Activated CD8-positive, alpha-beta T cell treated with anti-CD3 and anti-CD28 coated beads, Interleukin-2, amount 10 ng/mL, durations not matched to agents 7 days and 5 days (primary cell): ENCODE measurements around the gene LIMK1. TPM values are rescaled to one million over a fixed set of nuclear protein-coding genes. Genes with fewer than 3 reads are reported as not detected.
"Not testable (repeated sequence)": the region's sequence is repeated elsewhere in the genome, so short reads cannot be mapped to it uniquely, and the experiment has no call there.

Experiments used
- ATAC-seq: fragments of 150-1000 bp; cut with Tn5 transposase; one replicate; pipeline ENCODE4 v1.10.0; 2021; ENCODE audit warnings: moderate library complexity
- CTCF ChIA-PET: fragments of 350-600 bp; sonication (Branson Sonifier 250); formaldehyde crosslinking; loops from one replicate; lab custom pipeline; 2021; ENCODE audit warnings: antibody characterized with exemption; lab: Charles Lee
- POLR2A ChIA-PET: fragments of 350-600 bp; sonication (Branson Sonifier 250); formaldehyde crosslinking; loops from one replicate; lab custom pipeline; 2021; ENCODE audit warnings: antibody characterized with exemption; lab: Charles Lee
- DNase-seq: peaks from one replicate; pipeline ENCODE4 v3.0.0-alpha.2; 2020
- H3K27ac Mint-ChIP-seq: one replicate; pipeline ENCODE4 v1.8.0; 2021; ENCODE audit warnings: mild to moderate bottlenecking, mixed read lengths
- H3K27me3 Mint-ChIP-seq: one replicate; pipeline ENCODE4 v1.8.0; 2021; ENCODE audit warnings: low read depth, mixed read lengths
- H3K36me3 Mint-ChIP-seq: one replicate; pipeline ENCODE4 v1.8.0; 2021; ENCODE audit warnings: low read depth, mixed read lengths
- H3K4me1 Mint-ChIP-seq: one replicate; pipeline ENCODE4 v1.8.0; 2021; ENCODE audit warnings: low read depth, mixed read lengths
- H3K4me3 Mint-ChIP-seq: one replicate; pipeline ENCODE4 v1.8.0; 2021; ENCODE audit warnings: mild to moderate bottlenecking, mixed read lengths
- H3K9me3 Mint-ChIP-seq: one replicate; pipeline ENCODE4 v1.8.0; 2022; ENCODE audit warnings: mixed read lengths; ENCODE audit not compliant: insufficient read depth
- total RNA-seq, 2 experiments: library from RNA; stranded (reverse); gene quantifications; one replicate each; pipeline ENCODE4 v1.2.3, GENCODE V29; 2021

Gene LIMK1
- total RNA-seq, 2 experiments from 2014 or later: 33.5 to 37.6 TPM

GRCh38 chr7:74106846-74107245 is 23.2 kb downstream of the LIMK1 start:
- CTCF ChIA-PET: no interaction called here
- ATAC-seq (no peak), DNase-seq (no peak)
- POLR2A ChIA-PET: no interaction called here
- Mint-ChIP-seq H3K4me1 (no peaks in the 10 kb centered on the region), H3K36me3 (peaks cover 30% of the 10 kb centered on the region), H3K27me3 (no peaks in the 10 kb centered on the region), H3K4me3 (no peak overlapping the region), H3K9me3 (no peaks in the 10 kb centered on the region), H3K27ac (no peak overlapping the region)

- Mint-ChIP-seq H3K27ac (no peak overlapping the region), H3K36me3 (peaks cover 22% of the 10 kb centered on the region), H3K27me3 (no peaks in the 10 kb centered on the region), H3K4me3 (no peak overlapping the region), H3K9me3 (no peaks in the 10 kb centered on the region), H3K4me1 (no peaks in the 10 kb centered on the region)
- ATAC-seq (no peak), DNase-seq (no peak)
- ChIA-PET POLR2A (no interaction called here), CTCF (no interaction called here)
Measured at GRCh38 chr7:74115326-74115725, 31.7 kb downstream of the LIMK1 start.

GRCh38 chr7:74116356-74116755 is 32.8 kb downstream of the LIMK1 start:
- H3K27ac Mint-ChIP-seq: no peak overlapping the region
- no peaks in the 10 kb centered on the region for H3K27me3 Mint-ChIP-seq
- ATAC-seq: no peak
- no peak for DNase-seq
- no peaks in the 10 kb centered on the region for H3K4me1 Mint-ChIP-seq
- H3K9me3 Mint-ChIP-seq: no peaks in the 10 kb centered on the region
- POLR2A ChIA-PET: no interaction called here
- no peak overlapping the region for H3K4me3 Mint-ChIP-seq
- peaks cover 20% of the 10 kb centered on the region for H3K36me3 Mint-ChIP-seq
- CTCF ChIA-PET: no interaction called here

- no peak overlapping the region for H3K27ac Mint-ChIP-seq
Measured at GRCh38 chr7:74119831-74120230, 36.2 kb downstream of the LIMK1 start.

GRCh38 chr7:74121401-74122249 is 38.0 kb downstream of the LIMK1 start:
- Mint-ChIP-seq H3K27ac (no peak overlapping the region), H3K36me3 (peaks cover 19% of the 10 kb centered on the region), H3K4me3 (no peak overlapping the region), H3K4me1 (no peaks in the 10 kb centered on the region), H3K27me3 (no peaks in the 10 kb centered on the region), H3K9me3 (no peaks in the 10 kb centered on the region)
- POLR2A ChIA-PET: no interaction called here
- CTCF ChIA-PET: no interaction called here
- no peak for DNase-seq
- no peak for ATAC-seq

More at GRCh38 chr7:74119831-74120230, 36.2 kb downstream of the LIMK1 start:
- H3K4me1 Mint-ChIP-seq: no peaks in the 10 kb centered on the region
- ChIA-PET POLR2A (no interaction called here), CTCF (no interaction called here)
- ATAC-seq: no peak
- peaks cover 19% of the 10 kb centered on the region for H3K36me3 Mint-ChIP-seq
- no peak for DNase-seq
- H3K4me3 Mint-ChIP-seq: no peak overlapping the region
- H3K9me3 Mint-ChIP-seq: no peaks in the 10 kb centered on the region
- H3K27me3 Mint-ChIP-seq: no peaks in the 10 kb centered on the region

- H3K36me3 Mint-ChIP-seq: peaks cover 16% of the 10 kb centered on the region
- H3K27ac Mint-ChIP-seq, H3K4me1 Mint-ChIP-seq, H3K9me3 Mint-ChIP-seq, ATAC-seq, CTCF ChIA-PET, DNase-seq, H3K4me3 Mint-ChIP-seq, H3K27me3 Mint-ChIP-seq, POLR2A ChIA-PET: not testable (repeated sequence)
Measured at GRCh38 chr7:74123892-74124291, 40.3 kb downstream of the LIMK1 start.

GRCh38 chr7:74126220-74126880 is 42.7 kb downstream of the LIMK1 start:
- ATAC-seq: no peak
- no peaks in the 10 kb centered on the region for H3K4me1 Mint-ChIP-seq

GRCh38 chr7:74129887-74130286 is 46.3 kb downstream of the LIMK1 start:
- Mint-ChIP-seq H3K36me3 (no peaks in the 10 kb centered on the region), H3K9me3 (no peaks in the 10 kb centered on the region), H3K4me1 (peaks cover 5% of the 10 kb centered on the region), H3K4me3 (no peak overlapping the region), H3K27me3 (no peaks in the 10 kb centered on the region), H3K27ac (no peak overlapping the region)
- CTCF ChIA-PET: no interaction called here
- DNase-seq (no peak), ATAC-seq (no peak)
- POLR2A ChIA-PET: no interaction called here

More at GRCh38 chr7:74126220-74126880, 42.7 kb downstream of the LIMK1 start:
- POLR2A ChIA-PET: no interaction called here
- no peak overlapping the region for H3K4me3 Mint-ChIP-seq
- H3K36me3 Mint-ChIP-seq: peaks cover 7% of the 10 kb centered on the region
- H3K9me3 Mint-ChIP-seq: no peaks in the 10 kb centered on the region
- CTCF ChIA-PET: no interaction called here
- no peak for DNase-seq
- no peak overlapping the region for H3K27ac Mint-ChIP-seq
- H3K27me3 Mint-ChIP-seq: no peaks in the 10 kb centered on the region

GRCh38 chr7:74130518-74130917 is 46.9 kb downstream of the LIMK1 start:
- DNase-seq (no peak), ATAC-seq (no peak)
- no peak overlapping the region for H3K27ac Mint-ChIP-seq

GRCh38 chr7:74134117-74134620 is 50.6 kb downstream of the LIMK1 start:
- Mint-ChIP-seq H3K27me3 (no peaks in the 10 kb centered on the region), H3K4me1 (peaks cover 8% of the 10 kb centered on the region), H3K36me3 (no peaks in the 10 kb centered on the region), H3K4me3 (no peak overlapping the region), H3K27ac (no peak overlapping the region), H3K9me3 (no peaks in the 10 kb centered on the region)
- ATAC-seq (peak; percentile 58), DNase-seq (peak; percentile 48)
- ChIA-PET CTCF (no interaction called here), POLR2A (no interaction called here)

More at GRCh38 chr7:74130518-74130917, 46.9 kb downstream of the LIMK1 start:
- H3K27me3 Mint-ChIP-seq: no peaks in the 10 kb centered on the region
- POLR2A ChIA-PET: no interaction called here
- no peaks in the 10 kb centered on the region for H3K36me3 Mint-ChIP-seq
- no peaks in the 10 kb centered on the region for H3K9me3 Mint-ChIP-seq
- CTCF ChIA-PET: no interaction called here
- peaks cover 5% of the 10 kb centered on the region for H3K4me1 Mint-ChIP-seq
- no peak overlapping the region for H3K4me3 Mint-ChIP-seq

GRCh38 chr7:74138334-74138867 is 54.8 kb downstream of the LIMK1 start:
- H3K9me3 Mint-ChIP-seq: no peaks in the 10 kb centered on the region
- DNase-seq (no peak), ATAC-seq (no peak)
- peaks cover 15% of the 10 kb centered on the region for H3K4me1 Mint-ChIP-seq
- ChIA-PET CTCF (no interaction called here), POLR2A (no interaction called here)
- peak overlapping the region; percentile 12 for H3K27ac Mint-ChIP-seq
- no peaks in the 10 kb centered on the region for H3K36me3 Mint-ChIP-seq
- no peaks in the 10 kb centered on the region for H3K27me3 Mint-ChIP-seq
- H3K4me3 Mint-ChIP-seq: no peak overlapping the region
